ENCODE measurements around the gene RHBDL2.

DNA sequence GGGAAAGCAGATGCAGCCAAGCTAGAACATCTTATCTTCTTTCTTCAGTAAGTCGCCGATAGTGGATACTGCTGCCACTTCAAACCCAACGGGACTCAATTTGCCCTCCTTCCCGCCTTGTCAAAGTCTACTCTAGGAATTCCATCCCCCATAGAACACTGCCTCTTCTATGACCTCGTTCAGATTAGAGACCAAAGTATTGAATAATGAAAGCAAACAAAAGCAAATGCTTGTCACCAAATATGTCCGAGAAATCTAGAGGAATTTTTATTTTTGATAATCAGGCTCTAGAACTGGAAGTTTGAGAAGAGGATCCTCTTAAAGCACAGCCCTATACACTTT, 81.2 kb downstream of the RHBDL2 start:
- TF ChIP-seq, protein P1, sequence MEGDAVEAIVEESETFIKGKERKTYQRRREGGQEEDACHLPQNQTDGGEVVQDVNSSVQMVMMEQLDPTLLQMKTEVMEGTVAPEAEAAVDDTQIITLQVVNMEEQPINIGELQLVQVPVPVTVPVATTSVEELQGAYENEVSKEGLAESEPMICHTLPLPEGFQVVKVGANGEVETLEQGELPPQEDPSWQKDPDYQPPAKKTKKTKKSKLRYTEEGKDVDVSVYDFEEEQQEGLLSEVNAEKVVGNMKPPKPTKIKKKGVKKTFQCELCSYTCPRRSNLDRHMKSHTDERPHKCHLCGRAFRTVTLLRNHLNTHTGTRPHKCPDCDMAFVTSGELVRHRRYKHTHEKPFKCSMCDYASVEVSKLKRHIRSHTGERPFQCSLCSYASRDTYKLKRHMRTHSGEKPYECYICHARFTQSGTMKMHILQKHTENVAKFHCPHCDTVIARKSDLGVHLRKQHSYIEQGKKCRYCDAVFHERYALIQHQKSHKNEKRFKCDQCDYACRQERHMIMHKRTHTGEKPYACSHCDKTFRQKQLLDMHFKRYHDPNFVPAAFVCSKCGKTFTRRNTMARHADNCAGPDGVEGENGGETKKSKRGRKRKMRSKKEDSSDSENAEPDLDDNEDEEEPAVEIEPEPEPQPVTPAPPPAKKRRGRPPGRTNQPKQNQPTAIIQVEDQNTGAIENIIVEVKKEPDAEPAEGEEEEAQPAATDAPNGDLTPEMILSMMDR (IDR thresholded peaks at IDR 0.05) = no peak
- TF ChIP-seq POLR2A (IDR thresholded peaks at IDR 0.05) = no peak
